Lower leg skin (tissue), 3 donors: ENCODE results near the gene ANKRD17.

ENCODE experiments used
- CTCF ChIP-seq, 3 donors: fragments of 450-650 bp; IDR thresholded peaks; one replicate each; pipeline ENCODE4 v1.5.1; 2016; ENCODE audit warnings: antibody characterized with exemption in 3 of 3, mild to moderate bottlenecking in 3 of 3, moderate library complexity in 2 of 3
- POLR2A ChIP-seq, 2 donors: fragments of 450-650 bp; IDR thresholded peaks; one replicate each; pipeline ENCODE4 v1.6.1; 2016 to 2017; ENCODE audit warnings: antibody characterized with exemption in 2 of 2, mild to moderate bottlenecking in 1 of 2, moderate library complexity in 1 of 2

GRCh38 chr4:73223258-73223650 lies 35.3 kb downstream of the ANKRD17 start:
- TF ChIP-seq CTCF (IDR thresholded peaks at IDR 0.05) (no peak), POLR2A (IDR thresholded peaks at IDR 0.05) (no peak)
